ENCODE results near the gene GORASP2. TPM values are rescaled to one million over a fixed set of nuclear protein-coding genes. Genes with fewer than 3 reads are reported as not detected.

GORASP2 gene
- total and polyA plus RNA-seq, 2 donors (not counting 1 experiment from before 2014, with no cell fraction given), result 28.2 to 228 TPM

GRCh38 chr2:170929686-170930050 is 615 bp downstream of the GORASP2 start:
- peaks cover 54% of the 10 kb centered on the region for H3K79me2 ChIP-seq (ENCODE audit: control insufficient read depth, insufficient read depth, low read length)
- peak; percentile 33 to 45 for DNase-seq (ENCODE audit: low read depth in 2 of 2)
- no peaks in the 10 kb centered on the region for H3K36me3 ChIP-seq (ENCODE audit: control insufficient read depth, insufficient read depth, low read length)
- H3K9me3 ChIP-seq (ENCODE audit: control insufficient read depth, insufficient read depth, low read depth, low read length), result no peaks in the 10 kb centered on the region
- no peak for TF ChIP-seq EZH2 (IDR thresholded peaks at IDR 0.05; ENCODE audit: low read length, missing control alignments)
- no peak for TF ChIP-seq CTCF (conservative IDR thresholded peaks at IDR 0.05 in 1 of 2, IDR thresholded peaks at IDR 0.05 in 1 of 2; ENCODE audit: low read depth in 1 of 2, low read length in 2 of 2)
- peak overlapping the region; percentile 90 for H3K9ac ChIP-seq (ENCODE audit: insufficient read depth, low read length)
- H3K4me1 ChIP-seq (ENCODE audit: control insufficient read depth, extremely low read depth, insufficient read depth, low read length), result peaks cover 3% of the 10 kb centered on the region
- peak overlapping the region; percentile 91 for H3K27ac ChIP-seq (ENCODE audit: insufficient read depth, low read length)
- peak overlapping the region; percentile 79 to 96 (median 90) for H3K4me3 ChIP-seq (replicated peaks in 1 of 4; ENCODE audit: control extremely low read depth in 1 of 4, insufficient read depth in 1 of 4, low read depth in 3 of 4, low read length in 4 of 4)
- peak overlapping the region; percentile 99 for H3K4me2 ChIP-seq (ENCODE audit: extremely low read depth, insufficient read depth, low read length)
- peaks cover 4% of the 10 kb centered on the region for H4K20me1 ChIP-seq (ENCODE audit: control insufficient read depth, extremely low read depth, insufficient read depth, low read length)
- H3K27me3 ChIP-seq (ENCODE audit: control insufficient read depth, insufficient read depth, low read length), result no peaks in the 10 kb centered on the region
- peak overlapping the region; percentile 3 for H2AFZ ChIP-seq (ENCODE audit: low read length)

- H3K4me1 ChIP-seq (ENCODE audit: control insufficient read depth, extremely low read depth, insufficient read depth, low read length), result peaks cover 3% of the 10 kb centered on the region
- H3K4me3 ChIP-seq (replicated peaks in 1 of 4; ENCODE audit: control extremely low read depth in 1 of 4, insufficient read depth in 1 of 4, low read depth in 3 of 4, low read length in 4 of 4), result peak overlapping the region; percentile 79 to 96 (median 90)
- peaks cover 4% of the 10 kb centered on the region for H4K20me1 ChIP-seq (ENCODE audit: control insufficient read depth, extremely low read depth, insufficient read depth, low read length)
- H3K9me3 ChIP-seq (ENCODE audit: control insufficient read depth, insufficient read depth, low read depth, low read length), result no peaks in the 10 kb centered on the region
- peaks cover 61% of the 10 kb centered on the region for H3K79me2 ChIP-seq (ENCODE audit: control insufficient read depth, insufficient read depth, low read length)
- H3K27me3 ChIP-seq (ENCODE audit: control insufficient read depth, insufficient read depth, low read length), result no peaks in the 10 kb centered on the region
- peak overlapping the region; percentile 91 for H3K27ac ChIP-seq (ENCODE audit: insufficient read depth, low read length)
- peak overlapping the region; percentile 99 for H3K4me2 ChIP-seq (ENCODE audit: extremely low read depth, insufficient read depth, low read length)
- H3K9ac ChIP-seq (ENCODE audit: insufficient read depth, low read length), result peak overlapping the region; percentile 90
- no peak for TF ChIP-seq EZH2 (IDR thresholded peaks at IDR 0.05; ENCODE audit: low read length, missing control alignments)
- no peak for TF ChIP-seq CTCF (conservative IDR thresholded peaks at IDR 0.05 in 1 of 2, IDR thresholded peaks at IDR 0.05 in 1 of 2; ENCODE audit: low read depth in 1 of 2, low read length in 2 of 2)
- DNase-seq (ENCODE audit: low read depth in 2 of 2), result peak; percentile 29 to 30
- no peaks in the 10 kb centered on the region for H3K36me3 ChIP-seq (ENCODE audit: control insufficient read depth, insufficient read depth, low read length)
- H2AFZ ChIP-seq (ENCODE audit: low read length), result no peak overlapping the region
Measured at GRCh38 chr2:170930131-170930990, 1.3 kb downstream of the GORASP2 start.

GRCh38 chr2:170930991-170931266 is 1.9 kb downstream of the GORASP2 start:
- peak in 1 of 2 donors; percentile 30 for DNase-seq (ENCODE audit: low read depth in 2 of 2)
- H3K9ac ChIP-seq (ENCODE audit: insufficient read depth, low read length), result no peak overlapping the region
- no peak for TF ChIP-seq CTCF (conservative IDR thresholded peaks at IDR 0.05 in 1 of 2, IDR thresholded peaks at IDR 0.05 in 1 of 2; ENCODE audit: low read depth in 1 of 2, low read length in 2 of 2)
- no peak for TF ChIP-seq EZH2 (IDR thresholded peaks at IDR 0.05; ENCODE audit: low read length, missing control alignments)
- peak overlapping the region; percentile 79 to 96 (median 90) for H3K4me3 ChIP-seq (replicated peaks in 1 of 4; ENCODE audit: control extremely low read depth in 1 of 4, insufficient read depth in 1 of 4, low read depth in 3 of 4, low read length in 4 of 4)
- peaks cover 4% of the 10 kb centered on the region for H4K20me1 ChIP-seq (ENCODE audit: control insufficient read depth, extremely low read depth, insufficient read depth, low read length)
- H3K4me1 ChIP-seq (ENCODE audit: control insufficient read depth, extremely low read depth, insufficient read depth, low read length), result peaks cover 3% of the 10 kb centered on the region
- H3K27me3 ChIP-seq (ENCODE audit: control insufficient read depth, insufficient read depth, low read length), result no peaks in the 10 kb centered on the region
- peaks cover 66% of the 10 kb centered on the region for H3K79me2 ChIP-seq (ENCODE audit: control insufficient read depth, insufficient read depth, low read length)
- H3K36me3 ChIP-seq (ENCODE audit: control insufficient read depth, insufficient read depth, low read length), result no peaks in the 10 kb centered on the region
- no peak overlapping the region for H3K27ac ChIP-seq (ENCODE audit: insufficient read depth, low read length)
- H3K9me3 ChIP-seq (ENCODE audit: control insufficient read depth, insufficient read depth, low read depth, low read length), result no peaks in the 10 kb centered on the region
- no peak overlapping the region for H2AFZ ChIP-seq (ENCODE audit: low read length)
- H3K4me2 ChIP-seq (ENCODE audit: extremely low read depth, insufficient read depth, low read length), result peak overlapping the region; percentile 99
